IPS DF 4.7 (cell line): ENCODE measurements around the gene LAMTOR2.
"Not testable (repeated sequence)": the region's sequence is repeated elsewhere in the genome, so short reads cannot be mapped to it uniquely, and the experiment has no call there.

Experiments used
- DNase-seq: peaks from one replicate; pipeline ENCODE4 v3.0.0-alpha.2; 2013; ENCODE audit warnings: low spot score; ENCODE audit errors: extremely low read depth

Gene LAMTOR2

DNA sequence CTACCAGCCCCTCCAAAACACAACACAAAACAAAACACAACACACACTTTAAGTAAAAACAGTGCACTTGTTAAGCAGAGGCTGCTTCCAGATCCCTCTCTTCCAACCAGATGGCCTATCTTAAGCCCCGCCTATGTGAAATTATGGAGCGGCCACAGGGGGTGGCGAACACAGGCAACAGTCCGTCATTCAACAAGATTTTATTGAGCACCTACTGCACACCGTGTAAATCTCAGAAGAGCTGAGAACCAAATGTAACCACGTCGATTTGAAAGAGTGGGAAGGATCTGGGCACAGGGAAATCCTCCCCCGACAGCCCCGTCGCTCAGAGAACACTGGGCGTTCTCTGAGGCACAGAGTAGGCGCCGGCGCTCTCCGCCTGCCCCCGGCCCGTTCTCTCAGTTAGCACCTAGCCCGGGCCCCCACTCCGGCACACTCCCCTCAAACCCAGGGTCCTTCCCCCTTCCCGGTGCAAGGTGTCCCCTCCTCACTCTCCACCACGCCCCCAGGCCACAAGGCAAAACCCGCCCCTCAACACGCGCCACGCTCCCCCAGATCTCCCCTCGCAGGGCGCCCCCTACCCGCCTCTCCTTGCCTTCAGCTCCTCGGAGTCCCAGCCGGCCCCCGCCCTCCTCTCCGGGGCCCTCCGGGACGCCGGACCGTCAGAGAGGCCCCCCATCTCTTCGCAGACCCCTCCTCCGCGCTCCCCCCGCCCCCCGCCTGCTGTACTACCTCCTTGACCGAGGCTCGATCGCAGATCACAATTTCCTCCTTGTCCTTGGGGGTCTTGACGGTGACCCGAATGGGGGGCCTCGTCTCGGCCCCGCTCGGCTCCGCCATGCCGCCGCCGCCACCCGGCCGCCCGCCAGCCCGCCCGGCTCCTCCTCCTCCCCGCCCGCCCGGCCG lies 1.5 kb upstream of the LAMTOR2 start:
- no peak for DNase-seq

DNA sequence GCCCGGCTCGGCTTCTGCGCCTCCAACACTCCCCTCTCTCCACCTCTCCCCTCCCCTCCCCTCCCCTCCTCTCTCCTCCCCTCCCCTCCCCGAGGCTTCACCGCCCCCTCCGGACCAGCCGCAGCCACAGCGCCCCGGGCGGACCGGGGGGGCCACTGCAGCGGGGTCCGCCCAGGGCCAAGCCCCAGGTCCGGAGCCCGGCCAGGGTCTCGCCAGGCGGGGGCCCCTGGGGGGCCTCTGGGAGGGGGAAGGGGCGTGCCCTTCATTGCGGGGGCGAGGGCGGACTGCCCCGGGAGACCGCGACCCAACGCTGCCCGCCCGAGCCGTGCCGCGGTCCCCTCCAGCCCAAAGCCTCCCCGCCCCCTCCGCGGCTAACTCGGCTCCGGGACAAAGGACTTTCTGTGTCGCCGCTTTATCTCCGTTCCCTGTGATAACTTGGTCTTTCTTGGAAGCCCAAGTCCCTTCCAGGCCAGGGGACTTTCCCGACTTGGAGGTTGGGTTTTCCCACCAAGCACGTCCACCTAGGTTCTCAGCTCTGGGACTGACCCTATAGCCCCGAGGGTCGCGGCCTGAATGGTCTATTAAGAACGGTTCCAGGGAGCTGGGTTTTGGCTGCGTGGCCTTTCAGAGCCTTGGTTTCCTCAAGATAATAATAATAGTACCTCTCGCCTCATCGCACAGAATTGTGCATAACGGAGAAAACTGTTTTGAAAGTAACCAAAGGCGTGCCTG lies 648 bp upstream of the LAMTOR2 start, which contains the start of gene UBQLN4:
UBQLN4 (minus strand) TSS at position 31 of the 732 bp plus-strand sequence. CDS start 97 bp downstream, outside the sequence.
- no peak for DNase-seq

DNA sequence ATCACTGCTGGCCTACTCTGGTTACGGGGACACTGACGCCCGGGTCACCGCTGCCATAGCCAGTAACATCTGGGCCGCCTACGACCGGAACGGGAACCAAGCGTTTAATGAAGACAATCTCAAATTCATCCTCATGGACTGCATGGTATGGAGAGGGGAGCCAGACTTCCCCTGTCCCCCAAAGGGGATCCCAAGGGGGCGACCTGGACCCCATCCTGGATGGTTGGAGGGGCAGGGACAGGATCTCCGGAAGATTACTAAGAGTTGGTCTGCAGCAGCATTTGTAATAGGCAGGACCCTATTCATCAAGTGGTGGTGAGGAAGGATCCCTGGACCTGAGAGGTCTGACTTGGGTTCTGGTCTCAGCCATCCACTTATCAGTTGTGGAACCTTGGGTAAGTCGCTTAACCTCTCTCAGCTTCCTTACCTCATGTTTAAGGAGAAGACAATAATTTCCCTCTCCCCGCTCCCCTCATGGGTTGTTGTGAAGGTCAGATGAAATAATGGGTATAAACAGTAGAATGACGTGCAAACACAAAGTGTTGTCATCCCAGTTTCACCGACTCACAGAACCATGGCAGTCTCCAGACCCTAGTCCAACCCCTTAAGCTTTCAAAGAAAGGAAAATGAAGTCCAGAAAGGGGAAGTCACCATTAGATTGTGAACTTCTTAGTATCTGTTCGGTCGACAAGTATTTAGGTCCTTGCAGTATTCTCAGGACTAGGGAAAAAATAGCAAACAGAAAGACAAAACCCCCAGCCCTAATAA lies 883 bp downstream of the LAMTOR2 start:
- no peak for DNase-seq

DNA sequence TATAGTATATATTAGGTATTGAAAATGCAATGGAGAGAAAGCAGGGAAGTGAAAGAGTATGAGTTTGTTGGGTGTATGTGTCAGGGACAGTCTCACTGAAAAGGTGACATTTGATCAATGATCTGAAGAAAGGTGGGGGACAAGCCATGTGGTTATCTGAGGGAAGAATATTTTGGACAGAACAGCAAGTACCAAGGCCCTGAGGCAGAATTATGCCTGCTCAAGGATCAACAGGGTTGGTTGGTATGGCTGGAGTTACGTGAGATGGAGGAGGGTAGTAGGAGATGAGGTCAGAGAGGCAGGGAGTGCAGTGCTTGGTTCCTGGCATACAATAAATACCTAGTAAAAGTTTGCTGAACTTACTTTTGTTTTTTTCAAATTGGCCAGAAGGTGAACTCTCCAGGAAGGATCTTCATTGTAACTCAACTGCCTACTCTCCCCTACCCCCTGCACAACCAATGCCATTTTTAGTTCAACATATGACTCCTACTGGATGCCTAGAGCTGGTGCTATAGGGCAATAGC lies 1.8 kb downstream of the LAMTOR2 start:
- DNase-seq, result no peak

DNA sequence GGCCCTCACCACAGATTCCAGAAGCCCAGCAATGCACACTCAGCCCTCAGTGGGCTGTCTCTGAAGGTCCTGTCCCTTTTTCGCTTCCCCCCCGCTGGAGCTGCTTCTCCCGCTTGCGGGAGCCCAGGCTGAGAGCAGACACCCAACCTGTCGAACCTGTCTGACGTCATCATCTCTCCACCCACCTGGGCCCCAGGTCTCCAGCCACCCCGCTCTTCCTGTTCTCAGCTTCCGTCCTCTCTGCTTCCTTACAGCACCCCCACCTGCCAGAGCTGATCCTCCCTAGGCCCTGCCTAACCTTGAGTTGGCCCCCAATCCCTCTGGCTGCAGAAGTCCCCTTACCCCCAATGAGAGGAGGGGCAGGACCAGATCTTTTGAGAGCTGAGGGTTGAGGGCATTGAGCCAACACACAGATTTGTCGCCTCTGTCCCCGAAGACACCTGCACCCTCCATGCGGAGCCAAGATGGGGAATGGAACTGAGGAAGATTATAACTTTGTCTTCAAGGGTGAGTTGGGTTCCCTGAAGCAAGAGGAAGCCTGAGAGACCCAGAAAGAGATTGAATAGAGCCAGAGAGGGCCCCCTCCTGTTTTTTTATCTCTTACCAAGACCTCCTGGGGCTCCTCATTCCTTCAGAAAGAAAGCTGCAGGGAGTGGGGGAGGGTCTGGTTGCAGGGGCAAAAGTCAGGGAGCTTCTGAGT lies 6.5 kb downstream of the LAMTOR2 start, which contains the start of gene RAB25:
RAB25 (plus strand) TSS at position 224 of the 700 bp plus-strand sequence; CDS start at position 465, 241 bp downstream.
- no peak for DNase-seq

DNA sequence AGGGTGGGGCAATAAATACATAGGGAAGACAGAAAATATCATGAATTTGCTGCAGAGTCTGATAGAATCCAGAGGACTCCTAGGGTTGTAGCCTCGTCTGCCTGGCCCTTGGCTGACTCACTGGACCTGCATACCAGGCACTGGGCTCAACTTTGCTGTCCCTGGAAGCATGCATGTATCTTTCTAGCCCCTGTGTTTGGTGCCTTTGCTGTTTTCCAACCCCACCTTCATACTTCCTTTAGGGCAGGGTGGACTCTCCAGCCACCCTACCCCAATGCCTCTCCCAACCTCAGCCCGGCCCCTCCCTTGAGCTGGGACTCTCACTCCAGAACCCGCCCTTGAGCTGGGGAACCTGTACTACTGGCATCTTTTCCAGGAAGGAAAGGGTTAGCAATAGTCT lies 7.6 kb downstream of the LAMTOR2 start:
- no peak for DNase-seq

DNA sequence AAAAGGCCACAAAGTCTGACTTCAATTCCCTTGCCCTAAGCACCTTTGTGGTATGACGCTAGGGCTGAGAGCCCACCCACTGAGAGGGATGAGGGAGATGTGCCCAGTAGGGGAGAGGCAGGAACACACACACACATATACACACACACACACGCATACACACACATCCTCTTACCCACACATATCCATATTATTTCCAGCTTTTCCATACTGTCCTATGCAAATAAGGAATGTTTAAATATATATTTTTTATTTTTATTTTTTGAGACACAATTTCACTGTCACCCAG lies 9.4 kb downstream of the LAMTOR2 start:
- DNase-seq, result no peak

DNA sequence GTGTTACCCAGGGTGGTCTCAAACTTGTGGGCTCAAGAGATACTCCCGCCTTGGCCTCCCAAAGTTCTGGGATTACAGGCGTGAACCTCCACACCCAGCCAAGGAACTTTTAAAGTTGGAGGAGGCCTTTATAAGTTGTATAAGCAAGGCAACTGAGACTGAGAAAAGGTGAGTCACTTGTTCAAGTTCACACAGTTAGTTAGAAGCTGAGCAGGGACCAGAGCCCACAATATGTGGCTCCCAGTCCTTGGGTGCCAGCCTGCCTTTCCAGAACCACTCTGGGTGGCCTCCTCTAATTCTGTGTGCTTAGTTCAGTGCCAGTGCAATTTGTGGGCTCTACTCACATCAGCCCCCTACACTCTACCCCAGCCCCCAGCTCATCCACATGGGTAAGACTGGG lies 10.0 kb downstream of the LAMTOR2 start:
- DNase-seq, result no peak

DNA sequence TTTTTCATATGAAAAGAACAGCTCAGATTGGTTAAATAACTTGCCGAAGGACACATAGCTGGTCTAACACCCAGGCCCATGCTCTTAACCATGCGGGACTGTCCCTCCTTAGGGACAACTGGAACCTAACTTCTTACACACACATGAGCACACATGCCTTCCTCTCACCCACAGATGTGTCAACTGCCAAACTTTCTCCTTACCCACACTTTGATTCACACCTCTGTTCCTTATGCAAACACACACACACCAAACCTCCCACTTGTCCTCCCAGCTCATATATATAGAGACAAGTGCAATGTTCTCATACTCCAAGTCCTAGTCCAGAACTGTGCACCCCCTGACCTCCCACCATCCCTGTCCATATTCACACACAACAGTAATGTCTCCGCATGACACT lies 10.6 kb downstream of the LAMTOR2 start:
- no peak for DNase-seq

DNA sequence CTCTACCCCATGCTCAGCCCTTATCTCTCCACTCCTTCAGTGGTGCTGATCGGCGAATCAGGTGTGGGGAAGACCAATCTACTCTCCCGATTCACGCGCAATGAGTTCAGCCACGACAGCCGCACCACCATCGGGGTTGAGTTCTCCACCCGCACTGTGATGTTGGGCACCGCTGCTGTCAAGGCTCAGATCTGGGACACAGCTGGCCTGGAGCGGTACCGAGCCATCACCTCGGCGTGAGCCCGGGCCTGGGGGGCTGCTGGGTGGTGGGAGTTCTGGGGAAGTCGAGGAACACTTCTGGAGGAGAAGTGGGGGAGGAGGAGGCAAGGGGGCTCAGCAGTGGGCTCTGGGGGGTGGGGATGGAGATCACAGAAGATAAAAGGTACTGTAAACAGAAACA lies 11.3 kb downstream of the LAMTOR2 start:
- DNase-seq, result no peak

DNA sequence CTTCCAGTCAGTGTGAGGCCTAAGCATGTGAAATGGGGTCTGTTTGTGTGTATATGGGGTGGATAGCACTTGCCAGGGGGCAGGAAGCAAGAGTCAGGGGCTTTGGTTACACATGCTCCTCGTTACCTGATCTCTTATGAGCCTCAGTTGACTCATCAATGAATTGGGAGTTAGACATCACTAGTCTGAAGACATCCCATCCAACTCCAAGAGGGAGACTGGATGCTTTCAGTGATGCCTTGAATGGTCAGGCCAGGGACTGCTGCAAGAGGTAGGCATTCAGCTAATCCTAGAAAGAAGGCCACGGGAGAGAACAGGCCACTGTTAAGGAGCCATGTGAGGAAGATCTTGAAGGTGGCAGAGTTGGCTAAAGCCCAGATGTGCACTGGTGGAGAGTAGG lies 12.7 kb downstream of the LAMTOR2 start:
- no peak for DNase-seq

DNA sequence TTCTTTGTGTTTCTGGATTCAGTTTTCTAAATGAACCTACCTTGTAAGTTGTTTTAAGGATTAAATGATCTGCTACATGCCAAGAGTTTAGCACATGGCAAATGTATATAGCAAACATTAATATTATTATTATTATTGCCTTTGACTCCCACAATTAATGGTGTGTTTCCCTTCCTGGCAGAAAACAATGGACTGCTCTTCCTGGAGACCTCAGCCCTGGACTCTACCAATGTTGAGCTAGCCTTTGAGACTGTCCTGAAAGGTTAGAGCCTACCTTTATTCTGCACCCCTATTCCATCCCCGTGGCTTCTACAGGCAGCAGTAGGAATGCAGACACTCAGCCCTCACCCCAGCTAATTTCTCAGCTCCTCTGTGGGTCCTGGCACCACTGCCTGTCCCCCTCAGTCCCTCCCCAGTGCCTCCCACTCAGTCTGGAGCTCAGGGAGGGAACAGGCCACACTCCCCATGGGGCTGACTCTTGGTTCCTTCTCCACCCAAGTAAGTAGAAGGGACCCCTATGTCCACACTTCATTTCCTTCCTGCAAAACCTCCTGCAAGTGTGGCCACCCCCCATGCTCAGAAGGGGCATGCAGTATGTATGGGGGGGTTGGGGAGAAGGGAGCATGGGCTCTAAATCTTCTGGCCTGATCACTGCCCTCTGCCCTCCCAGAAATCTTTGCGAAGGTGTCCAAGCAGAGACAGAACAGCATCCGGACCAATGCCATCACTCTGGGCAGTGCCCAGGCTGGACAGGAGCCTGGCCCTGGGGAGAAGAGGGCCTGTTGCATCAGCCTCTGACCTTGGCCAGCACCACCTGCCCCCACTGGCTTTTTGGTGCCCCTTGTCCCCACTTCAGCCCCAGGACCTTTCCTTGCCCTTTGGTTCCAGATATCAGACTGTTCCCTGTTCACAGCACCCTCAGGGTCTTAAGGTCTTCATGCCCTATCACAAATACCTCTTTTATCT lies 15.2 kb downstream of the LAMTOR2 start:
- DNase-seq, result no peak

DNA sequence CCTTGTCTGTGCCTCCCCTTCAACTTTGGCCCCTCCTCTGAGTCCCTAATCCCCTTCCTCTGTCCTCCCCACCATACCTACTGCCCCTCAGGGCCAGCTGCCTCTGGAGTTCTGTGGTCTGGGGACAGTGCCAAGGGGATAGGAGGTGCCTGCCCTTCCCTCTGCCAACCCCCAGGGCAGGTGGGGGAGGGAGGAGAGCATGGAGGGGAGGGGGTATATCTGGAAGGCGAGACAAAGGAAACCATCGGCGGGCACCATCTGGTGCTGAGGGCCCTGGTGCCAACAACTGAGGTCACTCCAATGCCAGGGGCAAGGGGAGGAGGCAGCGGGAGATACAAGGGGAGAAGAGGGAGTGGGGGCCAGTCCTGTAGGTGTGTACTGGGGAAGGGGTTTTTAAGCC lies 16.0 kb downstream of the LAMTOR2 start:
- DNase-seq, result no peak

DNA sequence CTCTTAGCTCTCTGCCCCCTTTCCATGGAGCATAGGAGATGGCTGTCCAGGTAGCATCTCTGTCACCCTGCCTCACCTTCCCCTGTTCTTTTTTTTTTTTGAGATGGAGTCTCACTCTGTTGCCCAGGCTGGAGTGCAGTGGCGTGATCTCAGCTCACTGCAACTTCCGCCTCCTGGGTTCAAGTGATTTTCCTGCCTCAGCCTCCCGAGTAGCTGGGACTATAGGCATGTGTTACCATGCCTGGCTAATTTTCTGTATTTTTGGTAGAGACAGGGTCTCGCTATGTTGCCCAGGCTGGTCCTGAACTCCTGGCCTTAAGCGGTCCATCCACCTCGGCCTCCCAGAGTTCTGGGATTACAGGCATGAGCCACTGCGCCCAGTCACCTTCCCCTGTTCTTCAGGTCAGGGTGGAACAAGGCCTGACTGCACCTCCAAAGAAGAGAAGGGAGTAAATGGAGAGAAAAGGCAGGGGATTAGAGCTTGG lies 16.8 kb downstream of the LAMTOR2 start:
- DNase-seq, result not testable (repeated sequence)

DNA sequence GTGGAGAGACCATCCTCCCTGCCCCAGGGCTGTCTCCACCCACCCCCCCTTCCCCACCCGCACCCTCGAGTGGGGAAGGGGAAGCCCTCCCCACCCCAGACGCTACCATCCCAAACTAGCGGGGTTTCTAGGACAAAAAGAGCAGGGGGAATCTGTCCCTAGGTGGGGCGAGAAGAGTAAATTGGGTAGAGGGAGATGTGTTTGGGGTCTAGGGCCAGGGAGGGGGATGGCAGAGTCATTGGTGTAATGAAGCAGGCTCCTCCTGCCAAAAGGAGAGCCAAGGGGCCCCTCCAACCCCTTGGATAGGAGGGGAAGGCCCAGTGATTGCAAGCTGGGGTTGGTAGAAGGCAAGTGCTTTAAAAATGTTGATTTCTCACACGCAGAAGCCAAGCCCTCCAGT lies 17.7 kb downstream of the LAMTOR2 start:
- no peak for DNase-seq

DNA sequence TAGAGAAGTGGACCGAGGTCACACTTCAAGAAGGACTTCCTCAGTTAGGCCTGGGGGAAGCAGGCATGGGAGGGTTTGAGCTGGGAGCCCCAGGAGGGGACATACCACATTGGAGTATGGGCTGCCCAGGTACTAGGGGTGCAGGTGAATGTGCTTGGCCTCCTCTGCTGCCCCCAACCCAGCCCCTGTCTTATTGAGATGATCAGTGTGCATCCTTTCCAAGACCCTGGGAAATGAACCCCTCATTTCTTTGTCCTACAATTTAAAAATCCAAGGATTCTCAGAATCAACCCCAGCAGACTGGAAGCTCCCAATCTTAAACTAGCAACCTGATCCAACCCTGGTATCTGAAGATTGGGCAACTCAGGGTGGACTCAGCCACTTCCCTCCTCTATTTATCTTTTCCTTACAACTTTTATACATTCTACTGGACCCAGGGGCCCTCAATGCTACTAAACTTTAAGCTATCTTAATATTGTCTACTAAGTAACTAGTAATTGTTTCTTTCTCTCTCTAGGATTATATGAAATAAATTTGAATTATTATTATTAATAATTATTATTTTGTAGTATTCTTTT lies 18.6 kb downstream of the LAMTOR2 start:
- no peak for DNase-seq

DNA sequence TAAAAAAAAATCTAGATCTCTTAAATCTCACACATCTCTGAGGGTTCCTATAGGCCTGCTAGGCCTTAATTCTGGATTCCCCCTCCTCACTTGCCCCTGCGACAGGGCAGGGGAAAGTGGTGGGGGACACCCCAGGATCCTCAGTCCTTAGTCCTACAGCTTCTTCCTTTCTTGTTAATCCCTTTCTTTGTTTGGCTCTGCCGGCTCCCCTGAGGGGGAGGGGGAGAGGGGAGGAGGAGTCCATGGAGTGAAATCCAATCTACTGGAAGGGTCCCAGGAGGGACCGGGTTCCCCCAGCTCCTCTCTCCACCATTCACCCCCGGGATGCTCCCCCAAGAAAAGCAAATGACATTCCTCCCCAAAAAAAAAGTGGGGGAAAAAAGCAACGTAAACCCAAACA lies 19.2 kb downstream of the LAMTOR2 start:
- DNase-seq, result no peak

DNA sequence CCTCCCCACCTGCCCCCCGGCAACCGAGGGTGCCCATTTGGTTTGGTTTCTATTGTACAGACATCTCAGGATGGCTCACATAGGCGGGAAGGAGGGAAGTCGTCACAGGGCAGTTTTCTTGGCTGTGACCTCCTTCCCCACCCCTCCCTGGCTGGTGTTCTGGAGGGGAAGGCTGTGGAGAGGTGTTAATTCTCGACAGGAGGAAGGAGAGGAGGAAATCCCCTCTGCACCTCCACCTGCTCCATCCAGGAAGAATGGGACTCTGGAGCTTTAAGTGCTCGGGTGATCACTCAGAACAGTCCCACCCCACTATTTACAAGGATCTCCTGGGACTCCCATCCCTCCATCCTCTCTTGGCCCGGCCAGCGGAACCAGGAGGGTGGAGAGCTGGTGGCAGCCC lies 20.1 kb downstream of the LAMTOR2 start:
- DNase-seq, result no peak

DNA sequence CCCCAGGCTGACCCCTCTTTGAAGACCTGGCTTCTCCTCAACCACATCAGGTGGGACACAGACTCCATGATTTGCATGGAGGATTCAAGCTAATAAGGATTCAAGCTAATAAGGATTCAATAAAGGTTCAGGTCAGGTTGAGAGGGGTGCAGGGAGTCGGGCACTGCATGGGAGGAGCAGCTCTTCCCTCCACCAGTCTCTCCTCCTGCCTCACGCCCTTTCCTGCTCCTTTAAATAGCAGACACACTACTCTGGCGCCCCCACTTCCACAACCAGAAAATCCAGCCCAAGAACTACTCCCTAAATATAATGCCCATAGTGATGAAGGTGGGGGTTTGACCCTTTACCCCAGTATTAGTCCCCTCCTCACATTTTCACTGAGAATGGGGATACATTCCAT lies 20.6 kb downstream of the LAMTOR2 start:
- DNase-seq, result no peak
